ENCODE measurements around the gene CHD6. TPM values are rescaled to one million over a fixed set of nuclear protein-coding genes. Genes with fewer than 3 reads are reported as not detected.

CHD6 gene
- total RNA-seq, 1 experiment from 2014 or later, result 25.3 TPM

GRCh38 chr20:41499064-41499463, 119.1 kb downstream of the CHD6 start:
- peaks cover 24% of the 10 kb centered on the region for H3K79me2 ChIP-seq (ENCODE audit: low read length)
- no peak overlapping the region for H3K4me3 ChIP-seq (ENCODE audit: low read length)
- H3K27ac ChIP-seq (ENCODE audit: low read length), result no peak overlapping the region
- no peaks in the 10 kb centered on the region for H4K20me1 ChIP-seq (ENCODE audit: insufficient read depth, low read depth, low read length)
- H2AFZ ChIP-seq (ENCODE audit: low read length), result no peak overlapping the region
- H3K4me2 ChIP-seq (ENCODE audit: low read depth, low read length, poor library complexity, severe bottlenecking), result no peak overlapping the region
- H3K9me2 ChIP-seq (replicated peaks; ENCODE audit: insufficient read depth, low read length), result no peaks in the 10 kb centered on the region
- DNase-seq, result no peak
- H3K27me3 ChIP-seq (ENCODE audit: low read length), result no peaks in the 10 kb centered on the region
- no peak overlapping the region for H3K9ac ChIP-seq (ENCODE audit: low read length)
- no peaks in the 10 kb centered on the region for H3K4me1 ChIP-seq (ENCODE audit: low read length)
- H3K9me3 ChIP-seq (ENCODE audit: low read length), result no peaks in the 10 kb centered on the region
- H3K36me3 ChIP-seq (ENCODE audit: insufficient read depth, low read length), result no peaks in the 10 kb centered on the region

- Histone ChIP-seq H2AFZ (ENCODE audit: low read length) (no peak overlapping the region), H3K4me3 (ENCODE audit: low read length) (no peak overlapping the region), H3K79me2 (ENCODE audit: low read length) (peaks cover 18% of the 10 kb centered on the region), H3K4me1 (ENCODE audit: low read length) (no peaks in the 10 kb centered on the region), H3K9me3 (ENCODE audit: low read length) (no peaks in the 10 kb centered on the region), H4K20me1 (ENCODE audit: insufficient read depth, low read depth, low read length) (no peaks in the 10 kb centered on the region), H3K27ac (ENCODE audit: low read length) (no peak overlapping the region), H3K27me3 (ENCODE audit: low read length) (no peaks in the 10 kb centered on the region), H3K9me2 (replicated peaks; ENCODE audit: insufficient read depth, low read length) (no peaks in the 10 kb centered on the region), H3K9ac (ENCODE audit: low read length) (no peak overlapping the region), H3K4me2 (ENCODE audit: low read depth, low read length, poor library complexity, severe bottlenecking) (no peak overlapping the region), H3K36me3 (ENCODE audit: insufficient read depth, low read length) (0 out of 2 replicates have a peak, but pooled peaks cover 4% of the 10 kb centered on the region)
- no peak for DNase-seq
These were observed 120.8 kb downstream of the CHD6 start for GRCh38 chr20:41497186-41497895.

GRCh38 chr20:41494451-41494850, 123.7 kb downstream of the CHD6 start:
- Histone ChIP-seq H3K9me2 (replicated peaks; ENCODE audit: insufficient read depth, low read length) (no peaks in the 10 kb centered on the region), H4K20me1 (ENCODE audit: insufficient read depth, low read depth, low read length) (no peaks in the 10 kb centered on the region), H3K36me3 (ENCODE audit: insufficient read depth, low read length) (peaks cover 17% of the 10 kb centered on the region), H3K79me2 (ENCODE audit: low read length) (0 out of 2 replicates have a peak, but pooled peaks cover 5% of the 10 kb centered on the region), H3K4me3 (ENCODE audit: low read length) (no peak overlapping the region), H2AFZ (ENCODE audit: low read length) (no peak overlapping the region), H3K9ac (ENCODE audit: low read length) (no peak overlapping the region), H3K4me2 (ENCODE audit: low read depth, low read length, poor library complexity, severe bottlenecking) (no peak overlapping the region), H3K4me1 (ENCODE audit: low read length) (no peaks in the 10 kb centered on the region), H3K27me3 (ENCODE audit: low read length) (no peaks in the 10 kb centered on the region), H3K27ac (ENCODE audit: low read length) (no peak overlapping the region), H3K9me3 (ENCODE audit: low read length) (no peaks in the 10 kb centered on the region)
- no peak for DNase-seq

- no peaks in the 10 kb centered on the region for H3K79me2 ChIP-seq (ENCODE audit: low read length)
- peaks cover 11% of the 10 kb centered on the region for H3K4me1 ChIP-seq (ENCODE audit: low read length)
- no peaks in the 10 kb centered on the region for H3K27me3 ChIP-seq (ENCODE audit: low read length)
- H3K36me3 ChIP-seq (ENCODE audit: insufficient read depth, low read length), result 0 out of 2 replicates have a peak, but pooled peaks cover 8% of the 10 kb centered on the region
- no peak overlapping the region for H2AFZ ChIP-seq (ENCODE audit: low read length)
- no peaks in the 10 kb centered on the region for H3K9me3 ChIP-seq (ENCODE audit: low read length)
- no peak overlapping the region for H3K4me2 ChIP-seq (ENCODE audit: low read depth, low read length, poor library complexity, severe bottlenecking)
- no peak overlapping the region for H3K27ac ChIP-seq (ENCODE audit: low read length)
- no peak for DNase-seq
- H3K9ac ChIP-seq (ENCODE audit: low read length), result no peak overlapping the region
- H4K20me1 ChIP-seq (ENCODE audit: insufficient read depth, low read depth, low read length), result no peaks in the 10 kb centered on the region
- no peaks in the 10 kb centered on the region for H3K9me2 ChIP-seq (replicated peaks; ENCODE audit: insufficient read depth, low read length)
- no peak overlapping the region for H3K4me3 ChIP-seq (ENCODE audit: low read length)
These were observed 134.6 kb downstream of the CHD6 start for GRCh38 chr20:41483553-41483930.

- H3K36me3 ChIP-seq (ENCODE audit: insufficient read depth, low read length), result 0 out of 2 replicates have a peak, but pooled peaks cover 8% of the 10 kb centered on the region
- H3K9ac ChIP-seq (ENCODE audit: low read length), result no peak overlapping the region
- no peaks in the 10 kb centered on the region for H3K9me3 ChIP-seq (ENCODE audit: low read length)
- no peak overlapping the region for H2AFZ ChIP-seq (ENCODE audit: low read length)
- no peak for DNase-seq
- no peak overlapping the region for H3K4me2 ChIP-seq (ENCODE audit: low read depth, low read length, poor library complexity, severe bottlenecking)
- no peak overlapping the region for H3K27ac ChIP-seq (ENCODE audit: low read length)
- peaks cover 11% of the 10 kb centered on the region for H3K4me1 ChIP-seq (ENCODE audit: low read length)
- H3K79me2 ChIP-seq (ENCODE audit: low read length), result no peaks in the 10 kb centered on the region
- no peaks in the 10 kb centered on the region for H3K27me3 ChIP-seq (ENCODE audit: low read length)
- no peaks in the 10 kb centered on the region for H3K9me2 ChIP-seq (replicated peaks; ENCODE audit: insufficient read depth, low read length)
- no peaks in the 10 kb centered on the region for H4K20me1 ChIP-seq (ENCODE audit: insufficient read depth, low read depth, low read length)
- H3K4me3 ChIP-seq (ENCODE audit: low read length), result no peak overlapping the region
These were observed 135.3 kb downstream of the CHD6 start for GRCh38 chr20:41482647-41483552.

GRCh38 chr20:41480054-41480770, 138.0 kb downstream of the CHD6 start:
- DNase-seq, result peak; percentile 57
- Histone ChIP-seq H4K20me1 (ENCODE audit: insufficient read depth, low read depth, low read length) (no peaks in the 10 kb centered on the region), H3K27ac (ENCODE audit: low read length) (peak overlapping the region; percentile 43)

GRCh38 chr20:41479113-41479512, 139.1 kb downstream of the CHD6 start:
- Histone ChIP-seq H3K9me2 (replicated peaks; ENCODE audit: insufficient read depth, low read length) (no peaks in the 10 kb centered on the region), H3K9ac (ENCODE audit: low read length) (no peak overlapping the region), H3K27me3 (ENCODE audit: low read length) (no peaks in the 10 kb centered on the region), H2AFZ (ENCODE audit: low read length) (no peak overlapping the region), H3K4me1 (ENCODE audit: low read length) (peaks cover 17% of the 10 kb centered on the region), H3K27ac (ENCODE audit: low read length) (no peak overlapping the region), H3K4me3 (ENCODE audit: low read length) (no peak overlapping the region), H3K9me3 (ENCODE audit: low read length) (no peaks in the 10 kb centered on the region), H3K79me2 (ENCODE audit: low read length) (no peaks in the 10 kb centered on the region), H3K36me3 (ENCODE audit: insufficient read depth, low read length) (no peaks in the 10 kb centered on the region), H3K4me2 (ENCODE audit: low read depth, low read length, poor library complexity, severe bottlenecking) (no peak overlapping the region), H4K20me1 (ENCODE audit: insufficient read depth, low read depth, low read length) (no peaks in the 10 kb centered on the region)
- DNase-seq, result no peak

More at GRCh38 chr20:41480054-41480770, 138.0 kb downstream of the CHD6 start:
- Histone ChIP-seq H2AFZ (ENCODE audit: low read length) (no peak overlapping the region), H3K9me3 (ENCODE audit: low read length) (no peaks in the 10 kb centered on the region), H3K9ac (ENCODE audit: low read length) (0 out of 2 replicates have a peak overlapping the region, but pooled peaks have one; percentile 18), H3K79me2 (ENCODE audit: low read length) (no peaks in the 10 kb centered on the region), H3K27me3 (ENCODE audit: low read length) (no peaks in the 10 kb centered on the region), H3K4me3 (ENCODE audit: low read length) (no peak overlapping the region), H3K9me2 (replicated peaks; ENCODE audit: insufficient read depth, low read length) (no peaks in the 10 kb centered on the region), H3K36me3 (ENCODE audit: insufficient read depth, low read length) (0 out of 2 replicates have a peak, but pooled peaks cover 3% of the 10 kb centered on the region), H3K4me2 (ENCODE audit: low read depth, low read length, poor library complexity, severe bottlenecking) (peak overlapping the region; percentile 27), H3K4me1 (ENCODE audit: low read length) (peaks cover 17% of the 10 kb centered on the region)

- H3K36me3 ChIP-seq (ENCODE audit: insufficient read depth, low read length), result no peaks in the 10 kb centered on the region
- H3K4me1 ChIP-seq (ENCODE audit: low read length), result peaks cover 17% of the 10 kb centered on the region
- no peak for DNase-seq
- H3K27me3 ChIP-seq (ENCODE audit: low read length), result no peaks in the 10 kb centered on the region
- H3K9me3 ChIP-seq (ENCODE audit: low read length), result no peaks in the 10 kb centered on the region
- no peak overlapping the region for H3K27ac ChIP-seq (ENCODE audit: low read length)
- H3K4me3 ChIP-seq (ENCODE audit: low read length), result no peak overlapping the region
- H4K20me1 ChIP-seq (ENCODE audit: insufficient read depth, low read depth, low read length), result no peaks in the 10 kb centered on the region
- H3K79me2 ChIP-seq (ENCODE audit: low read length), result no peaks in the 10 kb centered on the region
- H3K9me2 ChIP-seq (replicated peaks; ENCODE audit: insufficient read depth, low read length), result no peaks in the 10 kb centered on the region
- no peak overlapping the region for H3K4me2 ChIP-seq (ENCODE audit: low read depth, low read length, poor library complexity, severe bottlenecking)
- H2AFZ ChIP-seq (ENCODE audit: low read length), result no peak overlapping the region
- H3K9ac ChIP-seq (ENCODE audit: low read length), result no peak overlapping the region
These were observed 140.2 kb downstream of the CHD6 start for GRCh38 chr20:41478026-41478425.

Measured in Karpas-422 (cell line).